ENCODE measurements around the gene MYO1H.

Gene MYO1H

DNA sequence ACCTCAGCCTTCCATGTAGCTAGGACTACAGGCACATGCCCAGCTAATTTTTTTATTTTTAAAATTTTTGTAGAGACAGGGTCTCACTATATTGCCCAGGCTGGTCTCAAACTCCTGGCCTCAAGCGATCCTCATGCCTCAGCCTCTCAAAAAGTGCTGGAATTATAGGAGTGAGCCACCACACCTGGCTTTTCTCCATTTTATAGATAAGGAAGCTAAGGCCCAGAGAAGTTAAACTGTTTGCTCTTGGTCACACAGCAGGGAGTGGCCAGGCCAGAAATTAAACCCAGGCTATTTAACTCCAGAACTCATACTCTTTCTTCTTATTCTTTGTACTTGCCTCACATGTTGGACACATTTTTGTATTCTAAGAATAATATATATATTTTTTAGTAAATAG lies 146.2 kb downstream of the MYO1H start:
- no peak overlapping the region for H3K4me3 ChIP-seq (ENCODE audit: low read depth, low read length)
- TF ChIP-seq CTCF (IDR thresholded peaks at IDR 0.05; ENCODE audit: insufficient read depth, low read length, missing control alignments) = no peak
- no peak for DNase-seq (ENCODE audit: low read depth, low spot score)
- POLR2A ChIA-PET = no interaction called here
- CTCF ChIA-PET = interaction anchor here (1.2 to 2.4 kb wide), 5 partner anchors 11 to 66 kb away, joined by 3 to 16 read pairs (median 4); no protein-coding TSS in a partner anchor

GRCh38 chr12:109494348-109494881 lies 146.7 kb downstream of the MYO1H start:
- POLR2A ChIA-PET = no interaction called here
- CTCF ChIA-PET = interaction anchor here (0.9 to 2.4 kb wide), 7 partner anchors 11 to 98 kb away, joined by 3 to 16 read pairs (median 3); no protein-coding TSS in a partner anchor
- DNase-seq (ENCODE audit: low read depth, low spot score) = no peak
- TF ChIP-seq CTCF (IDR thresholded peaks at IDR 0.05; ENCODE audit: insufficient read depth, low read length, missing control alignments) = no peak
- H3K4me3 ChIP-seq (ENCODE audit: low read depth, low read length) = no peak overlapping the region

- ChIA-PET POLR2A (no interaction called here), CTCF (interaction anchor here (0.9 to 2.4 kb wide), 5 partner anchors 12 to 99 kb away, joined by 3 to 16 read pairs (median 3); no protein-coding TSS in a partner anchor)
- H3K4me3 ChIP-seq (ENCODE audit: low read depth, low read length) = no peak overlapping the region
- no peak for TF ChIP-seq CTCF (IDR thresholded peaks at IDR 0.05; ENCODE audit: insufficient read depth, low read length, missing control alignments)
- DNase-seq (ENCODE audit: low read depth, low spot score) = no peak
Measured at GRCh38 chr12:109495012-109495411, 147.3 kb downstream of the MYO1H start.

DNA sequence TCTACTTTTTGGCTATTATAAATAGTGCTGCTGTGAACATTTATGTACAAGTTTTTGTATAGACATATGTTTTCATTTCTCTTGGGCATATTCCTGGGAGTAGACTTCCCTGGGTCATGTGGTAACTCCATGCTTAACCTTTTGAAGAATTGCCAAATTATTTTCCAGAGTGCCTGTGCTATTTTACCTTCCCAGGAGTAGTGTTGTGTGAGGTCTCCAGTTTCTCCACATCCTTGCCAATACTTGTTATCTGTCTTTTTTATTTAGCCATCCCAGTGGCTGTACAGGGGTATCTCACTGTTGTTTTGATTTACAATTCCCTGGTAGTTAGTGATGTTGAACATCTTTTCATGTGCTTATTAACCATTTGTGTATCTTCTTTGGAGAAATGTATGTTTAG lies 148.6 kb downstream of the MYO1H start:
- ChIA-PET CTCF (no interaction called here), POLR2A (no interaction called here)
- TF ChIP-seq CTCF (IDR thresholded peaks at IDR 0.05; ENCODE audit: insufficient read depth, low read length, missing control alignments) = no peak

DNA sequence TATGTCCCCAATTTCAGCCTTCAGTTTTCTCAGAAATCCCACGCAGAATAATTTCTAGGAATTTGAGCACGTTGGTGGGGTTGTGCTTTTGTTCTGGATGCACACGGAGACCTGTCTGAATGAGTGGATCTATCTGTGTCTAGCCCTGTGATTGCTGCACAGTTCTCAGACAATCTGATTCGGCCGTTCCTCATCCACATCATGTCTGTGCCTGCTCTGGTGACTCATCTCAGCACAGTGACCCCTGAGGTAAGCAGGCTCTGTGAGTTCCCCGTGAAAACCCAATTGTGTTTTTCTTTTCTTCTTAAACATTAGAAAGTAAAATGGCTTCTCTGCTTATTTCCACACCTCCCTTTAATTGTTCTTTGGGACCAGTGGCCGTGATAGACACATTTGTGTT lies 150.0 kb downstream of the MYO1H start:
- no peak for TF ChIP-seq CTCF (IDR thresholded peaks at IDR 0.05; ENCODE audit: insufficient read depth, low read length, missing control alignments)
- CTCF ChIA-PET = no interaction called here

More for the DNA sequence above, 148.6 kb downstream of the MYO1H start:
- no peak for DNase-seq (ENCODE audit: low read depth, low spot score)
- no peak overlapping the region for H3K4me3 ChIP-seq (ENCODE audit: low read depth, low read length)

More for the DNA sequence above, 150.0 kb downstream of the MYO1H start:
- POLR2A ChIA-PET = no interaction called here
- H3K4me3 ChIP-seq (ENCODE audit: low read depth, low read length) = no peak overlapping the region
- DNase-seq (ENCODE audit: low read depth, low spot score) = no peak
